Stimulated activated CD4-positive, alpha-beta T cell treated with anti-CD3 and anti-CD28 coated beads, Interleukin-4, amount 100 ng/mL, for 4 hours (primary cell): ENCODE results near the gene EML1.
"Not testable (repeated sequence)": the region's sequence is repeated elsewhere in the genome, so short reads cannot be mapped to it uniquely, and the experiment has no call there.

ENCODE experiments used
- DNase-seq, 2 experiments: peaks; one replicate each; pipeline ENCODE4 v3.0.0-alpha.2; 2020

The EML1 gene

DNA sequence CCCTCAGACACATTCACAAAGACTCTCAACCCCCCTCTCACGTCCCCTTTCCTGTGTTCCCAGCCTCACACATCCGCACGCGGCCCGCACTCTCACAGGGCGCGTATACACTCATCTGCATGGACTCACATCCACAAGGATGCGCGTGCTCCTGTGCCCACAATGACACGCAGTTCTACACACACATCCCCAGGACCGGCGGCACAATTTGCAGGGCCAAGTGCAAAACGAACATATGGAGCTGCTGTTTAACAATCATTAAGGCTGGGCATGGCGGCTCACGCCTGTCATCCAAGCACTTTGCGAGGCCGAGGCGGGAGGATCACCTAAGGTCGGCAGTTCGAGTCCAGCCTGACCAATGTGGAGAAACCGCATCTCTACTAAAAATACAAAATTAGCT is 36.4 kb upstream of the EML1 start:
- DNase-seq = no peak

DNA sequence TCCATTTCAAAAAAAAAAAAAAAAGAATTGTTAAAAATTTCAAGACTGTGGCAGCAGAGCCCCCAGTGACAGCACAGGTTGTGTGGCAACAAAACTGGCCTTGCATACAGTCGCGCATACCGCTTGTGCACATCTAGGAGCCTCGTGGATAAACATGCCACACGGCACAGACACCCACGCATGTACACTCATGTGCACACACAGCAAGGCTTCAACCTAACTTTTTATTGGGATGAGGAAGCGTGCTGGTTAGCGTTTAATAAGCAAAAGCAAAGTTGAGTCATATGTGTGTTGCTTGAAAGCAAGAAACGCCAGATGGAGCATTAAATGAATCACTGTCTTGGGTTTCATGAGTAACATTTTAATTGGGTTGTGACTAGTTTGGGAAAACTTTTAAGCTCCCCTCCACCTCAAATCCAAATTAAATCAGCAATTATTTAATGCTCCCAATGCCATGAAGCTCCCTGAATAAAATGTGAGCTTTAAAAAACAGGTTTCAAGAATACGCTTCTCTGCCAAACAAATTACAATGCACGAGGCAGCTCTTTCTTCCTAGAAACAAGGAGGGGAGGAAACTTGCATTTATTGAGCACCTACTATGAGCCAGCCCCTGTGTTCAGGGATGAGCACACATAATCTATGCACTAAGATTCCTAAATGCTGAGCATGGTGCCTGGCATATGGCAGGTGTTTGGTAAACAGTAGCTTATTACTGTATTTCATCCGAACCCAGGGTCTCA is 35.7 kb upstream of the EML1 start:
- DNase-seq = no peak

- DNase-seq = no peak
Measured at GRCh38 chr14:99758121-99758821, 34.9 kb upstream of the EML1 start.

DNA sequence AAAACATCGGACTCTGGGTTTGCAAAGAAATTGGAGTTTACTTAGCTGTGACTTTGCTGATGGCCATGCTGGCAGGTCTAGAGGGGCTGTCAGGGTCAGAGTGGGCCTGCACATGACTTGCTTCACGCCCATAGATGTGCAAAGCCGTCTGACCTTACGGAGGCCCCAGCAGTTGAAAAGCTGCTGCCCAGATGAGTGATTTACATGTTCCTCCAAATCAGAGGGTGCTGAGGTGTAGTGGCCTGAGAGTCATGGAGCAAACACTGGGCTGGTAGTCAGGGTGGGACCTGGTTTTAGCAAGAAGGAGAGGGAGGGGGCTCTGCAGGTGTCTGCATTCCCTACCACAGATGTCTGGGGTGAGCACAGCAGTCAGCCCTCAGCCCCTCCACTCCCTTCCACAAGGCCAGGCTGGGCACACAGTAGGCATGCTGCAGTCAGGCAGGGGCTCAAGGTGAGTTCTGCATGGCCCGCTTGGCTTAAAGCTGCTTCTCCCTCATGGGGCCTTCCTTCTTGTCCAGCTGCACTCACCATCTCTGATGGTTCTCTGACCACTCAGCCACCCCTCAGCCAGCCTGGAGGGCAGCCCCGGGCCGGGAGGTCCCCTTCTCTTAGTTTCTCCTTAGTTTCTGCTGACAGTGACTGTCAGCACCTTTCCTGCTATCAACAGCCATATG is 34.2 kb upstream of the EML1 start:
- no peak for DNase-seq

- DNase-seq = no peak
Measured at GRCh38 chr14:99759546-99759925, 33.7 kb upstream of the EML1 start.

GRCh38 chr14:99760817-99761216 is 32.4 kb upstream of the EML1 start:
- no peak for DNase-seq

DNA sequence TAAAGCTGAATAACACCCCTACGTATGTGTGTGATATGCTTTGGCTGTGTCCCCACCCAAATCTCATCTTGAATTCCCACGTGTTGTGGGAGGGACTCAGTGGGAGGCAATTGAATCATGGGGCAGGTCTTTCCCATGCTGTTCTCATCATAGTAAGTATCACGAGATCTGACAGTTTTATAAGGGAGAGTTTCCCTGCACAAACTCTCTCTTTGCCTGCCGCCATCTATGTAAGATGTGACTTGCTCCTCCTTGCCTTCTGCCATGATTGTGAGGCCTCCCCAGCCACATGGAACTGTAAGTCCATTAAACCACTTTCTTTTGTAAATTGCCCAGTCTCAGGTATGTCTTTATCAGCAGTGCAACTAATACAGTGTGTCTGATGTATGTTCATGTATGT is 30.3 kb upstream of the EML1 start:
- not testable (repeated sequence) for DNase-seq

DNA sequence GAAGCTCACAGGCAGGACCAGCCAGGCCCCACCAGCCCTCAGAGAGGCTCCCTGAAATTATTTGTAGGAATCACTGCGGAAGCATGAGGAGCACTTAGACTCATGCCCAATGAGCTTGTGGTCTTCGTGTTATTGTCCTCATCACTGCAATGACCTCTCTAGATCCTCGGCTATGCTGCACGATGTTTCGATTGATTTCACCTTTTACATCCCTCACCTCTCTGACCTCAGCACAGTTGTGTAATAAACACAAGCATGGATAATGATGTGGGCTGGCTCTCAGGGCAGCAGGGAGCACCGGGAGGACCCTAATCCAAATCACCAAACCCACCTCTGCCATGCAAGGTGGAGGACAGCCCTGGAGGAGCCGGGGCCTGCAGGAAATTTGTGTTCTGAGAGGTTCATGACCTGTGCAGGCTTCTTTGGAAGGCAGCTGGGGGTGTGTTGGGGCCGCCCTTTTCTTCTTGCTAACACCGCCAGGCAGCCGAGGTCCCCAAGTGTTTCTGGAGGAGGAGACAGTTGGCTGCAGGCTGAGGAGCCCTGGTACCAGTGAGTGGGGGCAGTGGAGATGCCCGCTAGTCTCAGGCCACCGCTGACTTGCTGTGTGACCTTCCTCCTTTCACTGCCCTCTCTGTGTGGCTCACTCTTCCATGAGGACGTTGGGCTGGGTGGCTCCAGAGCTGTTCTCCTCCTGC is 29.5 kb upstream of the EML1 start:
- DNase-seq = no peak

DNA sequence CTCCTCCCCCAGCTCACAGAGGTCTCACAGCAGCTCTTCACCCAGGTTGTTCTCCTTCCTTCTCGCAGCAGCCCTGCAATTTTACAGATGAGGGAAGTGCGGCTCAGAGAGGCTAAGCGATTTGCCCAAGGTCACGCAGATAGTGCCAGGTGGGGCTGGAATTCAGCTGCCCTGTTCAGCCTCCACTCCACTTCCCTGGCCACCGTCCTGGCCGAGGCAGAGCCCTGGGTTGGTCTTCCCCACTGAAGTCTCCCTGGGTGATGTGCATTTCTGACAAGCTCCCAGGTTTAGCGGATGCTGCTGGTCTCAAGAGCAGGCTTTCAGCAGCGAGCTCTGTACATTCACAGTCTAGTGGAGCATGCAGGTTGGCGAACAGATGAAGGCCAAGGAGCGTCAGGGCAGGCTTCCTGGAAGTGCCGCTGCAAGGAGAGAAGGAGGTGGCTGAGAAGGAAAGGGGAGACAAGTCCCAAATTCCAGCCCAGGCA is 28.9 kb upstream of the EML1 start:
- DNase-seq = no peak

DNA sequence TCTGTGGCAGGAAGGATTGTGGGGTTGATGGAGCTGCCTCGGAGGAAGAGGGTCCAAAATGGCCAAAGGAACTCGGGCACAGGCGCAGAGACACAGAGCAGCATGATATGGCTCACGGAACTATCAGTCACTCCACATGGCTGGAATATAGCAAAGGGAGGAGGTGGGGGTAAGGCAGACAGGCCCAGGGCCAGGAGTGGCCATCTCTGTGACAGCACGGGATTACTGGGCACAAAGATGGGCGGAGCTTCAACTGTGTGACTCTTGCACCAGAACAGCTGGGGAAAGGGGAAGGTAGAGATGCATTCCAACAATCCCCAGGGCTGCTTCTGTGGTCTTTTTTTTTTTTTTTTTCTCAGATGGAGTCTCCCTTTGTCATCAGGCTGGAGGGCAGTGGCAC is 24.8 kb upstream of the EML1 start:
- no peak for DNase-seq

- no peak for DNase-seq
Measured at GRCh38 chr14:99769123-99769522, 24.1 kb upstream of the EML1 start.

DNA sequence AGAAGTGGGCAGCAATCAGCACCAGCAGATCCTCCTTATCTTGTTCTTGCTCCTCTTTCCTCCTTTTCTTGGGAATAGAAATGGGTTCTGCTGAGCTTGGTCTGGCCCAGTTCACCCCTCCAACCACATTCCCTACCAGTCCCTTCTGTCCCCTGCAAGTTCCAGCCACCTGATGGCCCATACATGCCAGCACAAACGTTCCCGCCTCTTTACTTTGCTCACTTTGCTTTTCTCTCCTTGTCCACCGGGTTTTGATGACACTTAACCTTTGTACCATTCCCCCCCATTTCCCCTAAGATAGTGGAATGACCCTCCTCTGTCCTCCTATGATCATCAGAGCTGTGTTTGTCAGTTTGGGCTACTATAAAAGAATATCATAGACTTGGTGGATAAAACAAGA is 23.4 kb upstream of the EML1 start:
- no peak for DNase-seq

GRCh38 chr14:99772371-99773283 is 20.6 kb upstream of the EML1 start:
- no peak for DNase-seq

DNA sequence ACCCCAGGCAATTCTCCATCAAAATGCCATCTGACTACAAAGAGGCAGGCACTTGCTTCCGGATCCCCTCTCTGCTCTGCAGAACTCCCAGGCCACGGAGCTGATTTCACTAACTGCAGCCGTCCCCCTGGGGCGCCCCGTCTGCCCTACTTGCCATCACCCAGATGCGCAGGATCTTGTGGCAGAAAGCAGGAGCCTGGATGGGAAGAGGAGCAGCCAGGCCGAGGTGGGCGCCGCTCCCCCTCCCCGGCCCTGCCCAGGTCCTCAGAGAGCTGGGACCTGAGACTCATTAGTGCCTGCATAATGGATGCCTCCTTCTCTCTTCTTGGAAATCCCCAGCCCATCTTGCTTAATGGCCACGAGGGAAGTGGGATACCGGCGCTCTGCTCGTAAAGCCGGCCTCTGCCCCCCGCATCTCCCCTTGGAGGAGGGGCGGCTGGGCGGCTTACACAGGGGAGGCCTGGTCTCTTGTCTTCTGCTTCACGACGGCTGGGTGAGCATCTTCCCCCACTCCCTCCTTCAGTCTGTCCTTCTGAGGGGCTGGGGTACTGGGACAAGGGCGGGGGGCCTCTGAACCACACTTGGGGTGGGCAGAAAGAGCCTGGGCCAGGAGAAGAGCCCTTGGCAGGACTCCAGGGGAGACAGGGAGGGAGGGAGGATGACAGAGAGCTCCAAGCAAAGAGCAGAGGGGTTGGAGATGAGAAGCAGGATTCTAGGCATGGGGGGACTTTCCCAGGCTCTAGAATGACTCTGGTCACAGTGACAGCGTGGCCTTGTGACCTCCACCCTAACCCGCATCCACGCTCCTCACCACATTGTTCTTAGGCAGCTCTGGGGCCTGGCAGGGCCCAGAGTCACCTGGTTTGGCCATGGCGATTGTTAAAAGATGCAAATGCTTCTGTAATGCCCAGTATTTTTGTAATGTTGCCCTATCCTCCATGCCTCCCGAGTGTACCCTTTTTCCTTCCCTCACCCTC is 19.4 kb upstream of the EML1 start:
- no peak for DNase-seq

DNA sequence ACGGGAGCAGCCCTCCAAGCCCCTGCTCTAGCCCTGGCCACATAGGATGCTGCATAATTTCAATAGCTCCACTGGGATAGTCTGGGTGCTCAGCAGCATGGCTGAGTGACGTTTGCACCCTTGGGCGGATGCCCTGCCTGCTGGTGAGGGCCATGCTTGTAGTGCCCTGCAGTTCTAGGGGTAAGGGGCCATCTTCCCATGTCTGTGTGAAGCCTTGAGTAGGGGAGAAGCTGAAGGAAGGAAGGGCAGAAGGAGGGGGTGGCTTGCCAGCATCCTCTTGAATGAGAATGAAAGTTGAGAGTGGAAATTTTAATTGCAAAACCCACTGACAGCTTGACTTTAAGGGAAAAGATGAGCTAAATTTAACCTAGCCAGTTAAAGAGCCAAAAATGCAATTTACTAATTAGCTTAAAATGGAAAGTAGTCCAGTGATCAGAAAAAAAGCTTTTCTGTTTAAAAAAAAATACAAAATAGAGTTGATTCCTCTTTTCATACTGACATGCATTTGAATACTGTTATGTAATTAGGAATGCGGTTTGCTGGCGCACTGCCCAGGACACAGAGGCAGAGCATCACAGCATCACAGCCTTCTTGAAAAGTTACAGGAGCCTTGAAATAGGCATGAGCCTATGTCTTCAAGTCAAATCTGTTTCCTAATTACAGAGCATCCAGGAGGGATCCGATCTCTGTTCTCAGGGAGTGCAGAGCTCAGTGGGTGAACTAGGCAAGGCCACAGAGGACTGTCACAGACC is 18.5 kb upstream of the EML1 start:
- no peak for DNase-seq

- no peak for DNase-seq
Measured at GRCh38 chr14:99775351-99775750, 17.9 kb upstream of the EML1 start.

DNA sequence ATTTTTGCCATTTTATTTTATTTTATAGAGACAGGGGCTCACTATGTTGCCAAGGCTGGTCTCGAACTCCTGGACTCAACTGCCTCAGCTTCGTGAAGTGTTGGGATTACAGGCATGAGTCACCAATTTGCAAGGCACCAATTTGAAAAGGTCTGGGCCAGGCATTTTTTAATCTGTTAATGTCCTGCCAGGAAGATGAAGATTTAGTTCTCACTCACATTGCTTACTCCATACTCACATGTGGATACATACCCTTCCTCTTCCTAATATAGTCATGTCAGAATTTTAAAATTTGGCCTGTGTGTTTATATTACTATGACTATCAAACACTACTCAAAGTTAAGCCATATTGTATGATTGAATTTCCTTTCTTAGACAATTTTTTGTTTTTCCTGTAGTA is 15.3 kb upstream of the EML1 start:
- no peak for DNase-seq

GRCh38 chr14:99779751-99780150 is 13.5 kb upstream of the EML1 start:
- DNase-seq = no peak

- DNase-seq = no peak
Measured at GRCh38 chr14:99780690-99781089, 12.5 kb upstream of the EML1 start.

DNA sequence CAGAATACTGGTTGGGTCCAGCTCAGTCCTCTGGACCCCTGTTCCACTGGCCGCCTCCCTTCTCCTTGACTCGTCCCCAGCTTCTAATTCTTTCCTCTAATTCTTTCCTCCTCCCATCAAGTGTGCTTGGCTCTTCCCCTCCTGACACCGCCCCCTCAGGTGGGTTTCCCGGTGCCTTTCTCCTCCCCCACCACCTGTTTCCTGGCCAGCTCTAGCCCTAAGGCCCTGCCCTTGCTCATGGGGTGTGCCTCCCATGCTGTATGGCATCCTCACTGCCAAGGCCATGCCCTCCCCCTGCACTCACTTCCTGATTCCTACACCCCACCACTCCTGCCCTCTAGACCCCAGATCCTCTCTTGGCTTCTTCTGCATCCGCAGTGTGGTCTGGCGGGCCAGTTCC is 12.1 kb upstream of the EML1 start:
- no peak for DNase-seq
